HCT116 (cell line): ENCODE measurements around the gene SLC12A5. TPM values are rescaled to one million over a fixed set of nuclear protein-coding genes. Genes with fewer than 3 reads are reported as not detected.

ENCODE experiments used
- ATAC-seq: fragments of 200-7000 bp; cut with Tn5 transposase; 2 replicates; pipeline ENCODE4 v1.9.1; 2020; ENCODE audit warnings: mild to moderate bottlenecking, moderate library complexity
- BruUV-seq: library from RNA; stranded (reverse); fragments of 400-500 nt; replicated peaks from 2 replicates; lab custom pipeline; 2021; lab: Mats Ljungman, UMichigan
- CTCF ChIA-PET: fragments of 300-600 bp; sonication (Branson Sonifier 250); formaldehyde crosslinking; loops from one replicate; lab custom pipeline; 2021; ENCODE audit warnings: antibody characterized with exemption; lab: Charles Lee
- POLR2A ChIA-PET: fragments of 300-600, 350-600 bp; sonication (Branson Sonifier 250); formaldehyde crosslinking; loops from one replicate; lab custom pipeline; 2021; ENCODE audit warnings: antibody characterized with exemption; lab: Charles Lee
- RAD21 ChIA-PET, 2 experiments: fragments of 300-600 bp; sonication (Branson Sonifier 250); formaldehyde crosslinking; loops; one replicate each; lab custom pipeline; 2023; ENCODE audit warnings: low total read pairs in 2 of 2; ENCODE audit not compliant: uncharacterized antibody in 2 of 2, unreplicated experiment in 2 of 2, low non-redundant PET in 1 of 2; lab: Charles Lee
- DNase-seq: peaks from one replicate; pipeline ENCODE4 v3.0.0-alpha.2; 2010; ENCODE audit warnings: low read depth, low spot score
- H2AFZ ChIP-seq: fragments of 200-600 bp; shearing (Covaris generic), sonication (generic); 2 replicates; pipeline ENCODE4 v1.6.1; 2017; ENCODE audit warnings: low read depth, mixed run types, mixed read lengths, antibody characterized with exemption, low read length; ENCODE audit not compliant: poor library complexity, severe bottlenecking
- H3K27ac ChIP-seq: 2 replicates; pipeline ENCODE4 v1.5.1; 2012; ENCODE audit warnings: low read depth, low read length
- H3K27me3 ChIP-seq: fragments of 200-600 bp; sonication (generic); 2 replicates; pipeline ENCODE4 v1.6.1; 2016; ENCODE audit warnings: mixed run types, low read length, mixed read lengths; ENCODE audit not compliant: insufficient read depth
- H3K36me3 ChIP-seq, 2 experiments: fragments of 200-500 bp in 1 of 2; fragments of 200-600 bp in 1 of 2; sonication (Bioruptor generic) in 1 of 2; sonication (generic) in 1 of 2; 2 replicates each; pipeline versions ENCODE4 v1.5.1 to v1.6.1; 2014 to 2016; ENCODE audit warnings: low read length in 2 of 2, inconsistent platforms in 1 of 2, mixed read lengths in 1 of 2, mixed run types in 1 of 2; ENCODE audit not compliant: insufficient read depth in 2 of 2, control insufficient read depth in 1 of 2
- H3K4me1 ChIP-seq, 2 experiments: fragments of 200-600 bp in 1 of 2; sonication (generic) in 1 of 2; 2 replicates each; pipeline versions ENCODE4 v1.5.1 to v1.6.1; 2012 to 2017; ENCODE audit warnings: low read length in 2 of 2, inconsistent platforms in 1 of 2, mild to moderate bottlenecking in 1 of 2, mixed read lengths in 1 of 2, mixed run types in 1 of 2, moderate library complexity in 1 of 2; ENCODE audit not compliant: insufficient read depth in 2 of 2, control insufficient read depth in 1 of 2
- H3K4me2 ChIP-seq: fragments of 200-600 bp; sonication (generic); 2 replicates; pipeline ENCODE4 v1.6.1; 2017; ENCODE audit warnings: mixed run types, low read length, mixed read lengths
- H3K4me3 ChIP-seq, 2 experiments: fragments of 200-600 bp in 1 of 2; sonication (generic) in 1 of 2; replicated peaks in 1 of 2; 2 replicates each; pipeline ENCODE4 v1.5.1; 2011 to 2016; ENCODE audit warnings: low read length in 2 of 2, control low read depth in 1 of 2, low read depth in 1 of 2, mild to moderate bottlenecking in 1 of 2, mixed read lengths in 1 of 2, mixed run types in 1 of 2
- H3K79me2 ChIP-seq: fragments of 200-600 bp; sonication (generic); 2 replicates; pipeline ENCODE4 v1.6.1; 2017; ENCODE audit warnings: mild to moderate bottlenecking, mixed run types, low read length, moderate library complexity, mixed read lengths; ENCODE audit not compliant: insufficient read depth
- H3K9ac ChIP-seq: fragments of 200-600 bp; sonication (generic); 2 replicates; pipeline ENCODE4 v1.6.1; 2016; ENCODE audit warnings: low read length, mixed read lengths
- H3K9me2 ChIP-seq: fragments of 200-600 bp; sonication (generic), shearing (Covaris generic); 2 replicates; pipeline ENCODE4 v1.6.1; 2017; ENCODE audit warnings: mixed run types, mild to moderate bottlenecking, moderate library complexity; ENCODE audit not compliant: insufficient read depth
- H3K9me3 ChIP-seq, 2 experiments: fragments of 200-500 bp in 1 of 2; fragments of 200-600 bp in 1 of 2; sonication (Bioruptor generic) in 1 of 2; sonication (generic) in 1 of 2; 2 replicates each; pipeline ENCODE4 v1.6.1; 2014 to 2017; ENCODE audit warnings: low read length in 2 of 2, mixed read lengths in 2 of 2, inconsistent platforms in 1 of 2, low read depth in 1 of 2, mild to moderate bottlenecking in 1 of 2, mixed run types in 1 of 2, moderate library complexity in 1 of 2; ENCODE audit not compliant: control insufficient read depth in 1 of 2, insufficient read depth in 1 of 2
- H4K20me1 ChIP-seq: fragments of 200-600 bp; sonication (generic), shearing (Covaris generic); 2 replicates; pipeline ENCODE4 v1.6.1; 2017; ENCODE audit warnings: mixed run types, mild to moderate bottlenecking, moderate library complexity; ENCODE audit not compliant: insufficient read depth
- CBX3 ChIP-seq: IDR thresholded peaks from 2 replicates; pipeline ENCODE4 v1.6.1; 2012; ENCODE audit warnings: low read depth
- CEBPB ChIP-seq: IDR thresholded peaks from 2 replicates; pipeline ENCODE4 v1.6.1; 2012; ENCODE audit warnings: low read depth
- EGR1 ChIP-seq: IDR thresholded peaks from 2 replicates; pipeline ENCODE4 v1.6.1; 2012; ENCODE audit warnings: low read depth
- EZH2 ChIP-seq: fragments of 200-600 bp; sonication (generic); IDR thresholded peaks from 2 replicates; pipeline ENCODE4 v1.6.1; 2017; ENCODE audit warnings: antibody characterized with exemption, mixed run types
- FOSL1 ChIP-seq: IDR thresholded peaks from 2 replicates; pipeline ENCODE4 v1.6.1; 2012; ENCODE audit warnings: low read depth
- JUND ChIP-seq: IDR thresholded peaks from 2 replicates; pipeline ENCODE4 v1.6.1; 2012
- MAX ChIP-seq: IDR thresholded peaks from 2 replicates; pipeline ENCODE4 v1.6.1; 2012
- POLR2A ChIP-seq: IDR thresholded peaks from 2 replicates; pipeline ENCODE4 v1.7.0; 2011; ENCODE audit warnings: borderline replicate concordance; ENCODE audit not compliant: insufficient read depth, insufficient read length; ENCODE audit errors: extremely low read depth
- POLR2AphosphoS5 ChIP-seq: IDR thresholded peaks from 2 replicates; pipeline ENCODE4 v1.6.1; 2011; ENCODE audit warnings: mild to moderate bottlenecking, low read depth, low read length, moderate library complexity
- RAD21 ChIP-seq: IDR thresholded peaks from 2 replicates; pipeline ENCODE4 v1.6.1; 2012; ENCODE audit warnings: low read depth, mild to moderate bottlenecking
- SRF ChIP-seq: IDR thresholded peaks from 2 replicates; pipeline ENCODE4 v1.6.1; 2012; ENCODE audit warnings: low read depth
- YY1 ChIP-seq: IDR thresholded peaks from 2 replicates; pipeline ENCODE4 v1.6.1; 2011; ENCODE audit warnings: low read length, low read depth, moderate library complexity, mild to moderate bottlenecking; ENCODE audit not compliant: insufficient replicate concordance; ENCODE audit errors: extremely low read depth
- ZFX ChIP-seq: fragments of 450-650 bp; IDR thresholded peaks from 2 replicates; pipeline ENCODE4 v1.6.1; 2017
- ZNF274 ChIP-seq: fragments of 200-500 bp; sonication (Bioruptor generic); IDR thresholded peaks from 2 replicates; pipeline ENCODE4 v1.6.1; 2014; ENCODE audit warnings: mild to moderate bottlenecking, low read depth, low read length, inconsistent platforms
- intact Hi-C: fragments of 100-400 bp; cut with micrococcal nuclease; formaldehyde crosslinking; loops from 2 replicates; pipeline ENCODE4 v1.10.0; 2022
- total RNA-seq: library from RNA; stranded (reverse); gene quantifications from one replicate; pipeline ENCODE4 v1.2.1, GENCODE V29; 2021; ENCODE audit not compliant: unreplicated experiment
- TF ChIP-seq, protein P1 (sequence below): IDR thresholded peaks from 2 replicates; pipeline ENCODE4 v1.6.1; 2011; ENCODE audit warnings: mild to moderate bottlenecking, low read length, moderate library complexity; ENCODE audit not compliant: insufficient replicate concordance; ENCODE audit errors: extremely low read depth
- TF ChIP-seq, protein P2 (sequence below), 3 experiments: fragments of 200-600 bp in 1 of 3; sonication (generic) in 1 of 3; IDR thresholded peaks in 2 of 3; conservative IDR thresholded peaks in 1 of 3; 2 replicates each; pipeline ENCODE4 v1.5.1; 2012 to 2017; ENCODE audit warnings: low read depth in 2 of 3, low read length in 2 of 3, antibody characterized with exemption in 1 of 3, borderline replicate concordance in 1 of 3, control low read depth in 1 of 3, mild to moderate bottlenecking in 1 of 3, mixed read lengths in 1 of 3, mixed run types in 1 of 3, moderate library complexity in 1 of 3; ENCODE audit not compliant: insufficient read depth in 1 of 3

Gene SLC12A5
- total RNA-seq, 1 experiment from 2014 or later: 1.9 TPM

- ChIA-PET RAD21 (no interaction called here), POLR2A (no interaction called here), CTCF (no interaction called here)
- Histone ChIP-seq H3K4me1 (peaks cover 0 to 16% of the 10 kb centered on the region in 2 experiments; a peak in 2 of 4 replicates), H3K9me2 (no peaks in the 10 kb centered on the region), H2AFZ (no peak overlapping the region), H4K20me1 (no peaks in the 10 kb centered on the region), H3K36me3 (no peaks in the 10 kb centered on the region), H3K9ac (no peak overlapping the region), H3K79me2 (no peaks in the 10 kb centered on the region), H3K9me3 (no peaks in the 10 kb centered on the region), H3K4me2 (no peak overlapping the region), H3K27me3 (peaks cover 32% of the 10 kb centered on the region; the same call in 1 of the 2 replicates), H3K27ac (no peak overlapping the region), H3K4me3 (no peak overlapping the region)
- TF ChIP-seq ZNF274 (no peak), POLR2AphosphoS5 (no peak), CEBPB (no peak), JUND (no peak), MAX (no peak), EZH2 (no peak), RAD21 (no peak), CBX3 (no peak), SRF (no peak), FOSL1 (no peak), YY1 (no peak), POLR2A (no peak), ZFX (no peak), EGR1 (no peak)
- TF ChIP-seq, protein P1, sequence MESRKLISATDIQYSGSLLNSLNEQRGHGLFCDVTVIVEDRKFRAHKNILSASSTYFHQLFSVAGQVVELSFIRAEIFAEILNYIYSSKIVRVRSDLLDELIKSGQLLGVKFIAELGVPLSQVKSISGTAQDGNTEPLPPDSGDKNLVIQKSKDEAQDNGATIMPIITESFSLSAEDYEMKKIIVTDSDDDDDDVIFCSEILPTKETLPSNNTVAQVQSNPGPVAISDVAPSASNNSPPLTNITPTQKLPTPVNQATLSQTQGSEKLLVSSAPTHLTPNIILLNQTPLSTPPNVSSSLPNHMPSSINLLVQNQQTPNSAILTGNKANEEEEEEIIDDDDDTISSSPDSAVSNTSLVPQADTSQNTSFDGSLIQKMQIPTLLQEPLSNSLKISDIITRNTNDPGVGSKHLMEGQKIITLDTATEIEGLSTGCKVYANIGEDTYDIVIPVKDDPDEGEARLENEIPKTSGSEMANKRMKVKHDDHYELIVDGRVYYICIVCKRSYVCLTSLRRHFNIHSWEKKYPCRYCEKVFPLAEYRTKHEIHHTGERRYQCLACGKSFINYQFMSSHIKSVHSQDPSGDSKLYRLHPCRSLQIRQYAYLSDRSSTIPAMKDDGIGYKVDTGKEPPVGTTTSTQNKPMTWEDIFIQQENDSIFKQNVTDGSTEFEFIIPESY: no peak
- TF ChIP-seq, protein P2, sequence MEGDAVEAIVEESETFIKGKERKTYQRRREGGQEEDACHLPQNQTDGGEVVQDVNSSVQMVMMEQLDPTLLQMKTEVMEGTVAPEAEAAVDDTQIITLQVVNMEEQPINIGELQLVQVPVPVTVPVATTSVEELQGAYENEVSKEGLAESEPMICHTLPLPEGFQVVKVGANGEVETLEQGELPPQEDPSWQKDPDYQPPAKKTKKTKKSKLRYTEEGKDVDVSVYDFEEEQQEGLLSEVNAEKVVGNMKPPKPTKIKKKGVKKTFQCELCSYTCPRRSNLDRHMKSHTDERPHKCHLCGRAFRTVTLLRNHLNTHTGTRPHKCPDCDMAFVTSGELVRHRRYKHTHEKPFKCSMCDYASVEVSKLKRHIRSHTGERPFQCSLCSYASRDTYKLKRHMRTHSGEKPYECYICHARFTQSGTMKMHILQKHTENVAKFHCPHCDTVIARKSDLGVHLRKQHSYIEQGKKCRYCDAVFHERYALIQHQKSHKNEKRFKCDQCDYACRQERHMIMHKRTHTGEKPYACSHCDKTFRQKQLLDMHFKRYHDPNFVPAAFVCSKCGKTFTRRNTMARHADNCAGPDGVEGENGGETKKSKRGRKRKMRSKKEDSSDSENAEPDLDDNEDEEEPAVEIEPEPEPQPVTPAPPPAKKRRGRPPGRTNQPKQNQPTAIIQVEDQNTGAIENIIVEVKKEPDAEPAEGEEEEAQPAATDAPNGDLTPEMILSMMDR (IDR thresholded peaks at IDR 0.05 in 2 of 3, conservative IDR thresholded peaks at IDR 0.05 in 1 of 3; ENCODE audit: borderline replicate concordance in 1 of 3, insufficient read depth in 1 of 3, low read depth in 2 of 3, low read length in 2 of 3): no peak
- no TSS peak for BruUV-seq
- ATAC-seq (no peak), DNase-seq (no peak)
- intact Hi-C loops: loop anchor here (10.0 kb wide), 1 partner anchor 299 kb away; no protein-coding TSS in a partner anchor
These were observed 3.6 kb upstream of the SLC12A5 start for GRCh38 chr20:46025376-46025783.
